Neural crest cell (in vitro differentiated cells): ENCODE results near the gene BHLHE41. TPM values are rescaled to one million over a fixed set of nuclear protein-coding genes. Genes with fewer than 3 reads are reported as not detected.

ENCODE experiments used
- DNase-seq: peaks from one replicate; pipeline ENCODE4 v3.0.0; 2021; ENCODE audit warnings: low read depth, mixed read lengths, low spot score
- H3K27ac Mint-ChIP-seq: one replicate; pipeline ENCODE4 v1.8.0; 2021; ENCODE audit warnings: mild to moderate bottlenecking, mixed read lengths; ENCODE audit not compliant: unreplicated experiment
- H3K27me3 Mint-ChIP-seq: 2 replicates; pipeline ENCODE4 v1.8.0; 2021; ENCODE audit warnings: low read depth, mild to moderate bottlenecking, mixed read lengths
- H3K36me3 Mint-ChIP-seq: 2 replicates; pipeline ENCODE4 v1.8.0; 2021; ENCODE audit warnings: low read depth, mild to moderate bottlenecking, mixed read lengths
- H3K4me1 Mint-ChIP-seq: 2 replicates; pipeline ENCODE4 v1.8.0; 2021; ENCODE audit warnings: mixed read lengths
- H3K4me3 Mint-ChIP-seq: one replicate; pipeline ENCODE4 v1.8.0; 2021; ENCODE audit warnings: mild to moderate bottlenecking, mixed read lengths
- H3K9me3 Mint-ChIP-seq: 2 replicates; pipeline ENCODE4 v1.8.0; 2021; ENCODE audit warnings: mixed read lengths
- CTCF ChIP-seq: fragments of 200-600 bp; sonication (generic); conservative IDR thresholded peaks from 2 replicates; pipeline ENCODE4 v1.5.0; 2021; ENCODE audit warnings: antibody characterized with exemption, mild to moderate bottlenecking
- total RNA-seq: library from RNA; stranded (reverse); gene quantifications from 2 replicates; pipeline ENCODE4 v1.2.1, GENCODE V29; 2021

BHLHE41 gene
- total RNA-seq, 1 donor from 2014 or later, result 0.65 TPM

GRCh38 chr12:26116829-26117715 lies 7.8 kb downstream of the BHLHE41 start:
- TF ChIP-seq CTCF, result no peak
- no peaks in the 10 kb centered on the region for H3K36me3 Mint-ChIP-seq
- peak overlapping the region; percentile 18 for H3K4me3 Mint-ChIP-seq
- H3K4me1 Mint-ChIP-seq, result peaks cover 22% of the 10 kb centered on the region
- no peak overlapping the region for H3K27ac Mint-ChIP-seq
- H3K9me3 Mint-ChIP-seq, result no peaks in the 10 kb centered on the region
- H3K27me3 Mint-ChIP-seq, result peaks cover 74% of the 10 kb centered on the region
- no peak for DNase-seq

GRCh38 chr12:26114720-26115401 lies 10.0 kb downstream of the BHLHE41 start:
- Mint-ChIP-seq H3K27me3 (peaks cover 62% of the 10 kb centered on the region), H3K4me3 (peak overlapping the region; percentile 73), H3K9me3 (no peaks in the 10 kb centered on the region), H3K4me1 (peaks cover 16% of the 10 kb centered on the region), H3K36me3 (no peaks in the 10 kb centered on the region), H3K27ac (no peak overlapping the region)
- TF ChIP-seq CTCF, result no peak
- no peak for DNase-seq

DNA sequence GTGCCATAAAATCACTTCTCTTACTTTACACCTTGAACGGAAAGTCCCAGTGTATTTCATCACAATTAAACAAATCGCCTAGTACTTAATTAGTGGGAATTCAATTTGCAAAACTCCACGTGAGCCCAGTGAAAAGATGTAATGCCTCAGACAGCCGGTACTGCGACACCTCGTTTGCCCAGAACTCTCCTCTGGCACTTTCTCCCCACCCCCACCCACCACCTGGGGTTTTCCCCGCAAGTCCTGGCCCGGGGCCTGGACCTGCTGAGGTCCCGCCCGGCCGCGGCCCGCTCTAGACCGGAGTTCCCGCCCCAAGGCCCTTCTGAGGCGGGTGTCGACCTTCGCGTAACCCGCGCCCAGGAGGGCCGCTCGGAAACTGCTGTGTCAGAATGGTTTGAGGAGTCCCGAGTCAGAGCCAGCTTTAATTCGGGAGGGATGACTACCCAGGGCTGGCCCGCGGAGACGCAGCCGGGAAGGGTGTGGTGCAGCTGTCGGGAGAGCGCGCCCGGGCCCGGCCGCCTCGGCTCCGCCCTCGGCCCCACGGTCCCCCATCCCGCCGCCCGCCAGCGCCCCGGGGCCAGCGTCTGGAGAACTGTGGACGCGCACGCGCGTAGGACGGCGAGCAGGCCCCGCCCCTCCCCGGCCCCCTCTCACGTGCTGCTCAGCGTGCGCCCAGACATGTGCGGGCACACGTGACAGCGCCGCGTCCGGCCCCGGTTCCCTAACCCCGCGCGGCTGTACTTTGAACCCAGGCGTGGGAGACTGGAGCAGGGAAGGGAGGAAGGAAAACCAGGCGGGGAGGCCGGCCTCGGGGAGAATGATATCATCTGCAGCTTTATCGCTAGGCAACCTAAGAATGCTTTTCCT lies 10.8 kb downstream of the BHLHE41 start:
- peaks cover 16% of the 10 kb centered on the region for H3K4me1 Mint-ChIP-seq
- H3K9me3 Mint-ChIP-seq, result no peaks in the 10 kb centered on the region
- peak; percentile 67 for DNase-seq
- TF ChIP-seq CTCF, result peak; percentile 64
- H3K4me3 Mint-ChIP-seq, result peak overlapping the region; percentile 73
- no peaks in the 10 kb centered on the region for H3K36me3 Mint-ChIP-seq
- H3K27me3 Mint-ChIP-seq, result peaks cover 59% of the 10 kb centered on the region
- H3K27ac Mint-ChIP-seq, result no peak overlapping the region

DNA sequence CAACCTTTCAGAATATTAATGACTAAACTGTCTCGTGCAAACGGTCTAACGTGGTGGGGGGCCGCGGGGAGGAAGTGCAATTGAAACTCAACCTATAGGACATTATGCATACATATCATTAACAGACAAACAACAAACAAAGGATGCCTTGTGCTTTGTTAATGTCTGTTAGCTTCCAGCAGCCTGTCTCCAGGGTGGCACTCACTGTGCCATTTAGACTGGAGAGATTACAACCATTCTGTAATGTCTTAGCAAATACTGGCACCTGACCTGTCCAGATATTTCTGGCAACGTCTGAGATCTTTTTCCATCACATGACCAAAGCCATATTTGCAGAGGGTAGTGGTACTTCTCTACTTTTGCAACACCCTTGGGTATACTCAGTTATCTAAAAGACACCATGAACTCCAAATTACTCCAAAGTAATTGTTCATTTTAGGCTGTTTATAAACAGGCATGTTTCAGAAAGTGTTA lies 11.6 kb downstream of the BHLHE41 start:
- Mint-ChIP-seq H3K36me3 (no peaks in the 10 kb centered on the region), H3K4me1 (peaks cover 16% of the 10 kb centered on the region), H3K27ac (no peak overlapping the region), H3K9me3 (no peaks in the 10 kb centered on the region), H3K4me3 (peak overlapping the region; percentile 70), H3K27me3 (peaks cover 56% of the 10 kb centered on the region)
- DNase-seq, result no peak
- TF ChIP-seq CTCF, result no peak

- Mint-ChIP-seq H3K9me3 (no peaks in the 10 kb centered on the region), H3K27me3 (peaks cover 53% of the 10 kb centered on the region), H3K27ac (no peak overlapping the region), H3K36me3 (no peaks in the 10 kb centered on the region), H3K4me3 (peak overlapping the region; percentile 70), H3K4me1 (peaks cover 16% of the 10 kb centered on the region)
- DNase-seq, result no peak
- no peak for TF ChIP-seq CTCF
These were observed 12.1 kb downstream of the BHLHE41 start for GRCh38 chr12:26112703-26113147.
